Endodermal cell (in vitro differentiated cells): ENCODE data around the gene BGLAP. TPM values are rescaled to one million over a fixed set of nuclear protein-coding genes. Genes with fewer than 3 reads are reported as not detected.

Experiments
- DNase-seq: peaks from one replicate; pipeline ENCODE4 v3.0.0-alpha.2; 2017
- H3K27ac ChIP-seq: 2 replicates; pipeline ENCODE4 v1.5.1; 2013; ENCODE audit warnings: mild to moderate bottlenecking, low read depth, low read length, moderate library complexity
- H3K27me3 ChIP-seq: 2 replicates; pipeline ENCODE4 v1.6.1; 2013; ENCODE audit warnings: mild to moderate bottlenecking, low read length, moderate library complexity; ENCODE audit not compliant: insufficient read depth, control insufficient read depth, poor library complexity, severe bottlenecking
- H3K36me3 ChIP-seq: 2 replicates; pipeline ENCODE4 v1.7.0; 2013; ENCODE audit warnings: mild to moderate bottlenecking, low read length, moderate library complexity; ENCODE audit not compliant: control insufficient read depth, insufficient read depth
- H3K4me1 ChIP-seq: one replicate; pipeline ENCODE4 v1.7.0; 2013; ENCODE audit warnings: low read length; ENCODE audit not compliant: control insufficient read depth, insufficient read depth
- H3K4me3 ChIP-seq: 2 replicates; pipeline ENCODE4 v1.5.1; 2013; ENCODE audit warnings: mild to moderate bottlenecking, low read length, moderate library complexity
- H3K9ac ChIP-seq: 2 replicates; pipeline ENCODE4 v1.6.1; 2013; ENCODE audit warnings: mild to moderate bottlenecking, low read length, moderate library complexity; ENCODE audit not compliant: poor library complexity, severe bottlenecking; ENCODE audit errors: extremely low read depth
- H3K9me3 ChIP-seq: 2 replicates; pipeline ENCODE4 v1.6.1; 2013; ENCODE audit warnings: mild to moderate bottlenecking, low read length, moderate library complexity; ENCODE audit not compliant: control insufficient read depth
- H3K27ac Mint-ChIP-seq: 2 replicates; pipeline ENCODE4 v1.8.0; 2020; ENCODE audit warnings: mixed read lengths
- H3K27me3 Mint-ChIP-seq: 2 replicates; pipeline ENCODE4 v1.8.0; 2021; ENCODE audit warnings: mild to moderate bottlenecking, mixed read lengths; ENCODE audit not compliant: insufficient read depth
- H3K36me3 Mint-ChIP-seq: 2 replicates; pipeline ENCODE4 v1.8.0; 2020; ENCODE audit warnings: low read depth, mixed read lengths
- H3K4me1 Mint-ChIP-seq: 2 replicates; pipeline ENCODE4 v1.8.0; 2020; ENCODE audit warnings: mixed read lengths
- H3K4me3 Mint-ChIP-seq: 2 replicates; pipeline ENCODE4 v1.8.0; 2020; ENCODE audit warnings: mild to moderate bottlenecking, moderate library complexity, mixed read lengths
- H3K9me3 Mint-ChIP-seq: 2 replicates; pipeline ENCODE4 v1.8.0; 2020; ENCODE audit warnings: mild to moderate bottlenecking, mixed read lengths
- CTCF ChIP-seq: fragments of 200-600 bp; sonication (generic); conservative IDR thresholded peaks from 2 replicates; pipeline ENCODE4 v1.5.0; 2021; ENCODE audit warnings: antibody characterized with exemption, mild to moderate bottlenecking
- WGBS, 2 experiments: methylation state at CpG; one replicate each; pipeline versions ENCODE4 v1.1.5 to v1.1.7; 2013; ENCODE audit warnings: missing lambda C conversion rate in 2 of 2, mixed read lengths in 1 of 2; ENCODE audit not compliant: insufficient coverage in 1 of 2, insufficient read length in 1 of 2; 5-methylcytosine and 5-hydroxymethylcytosine counted together
- total RNA-seq, 2 donors: library from RNA; stranded (reverse); fragmentation: NEBNext Ultra II Directional in 1 of 2; extraction: Animal tissue kit (Norgen Biotek cat#: 25700) in 1 of 2; gene quantifications; 2 replicates in 1 of 2; 3 replicates in 1 of 2; pipeline ENCODE4 v1.2.1, GENCODE V29; 2021

BGLAP gene
- total RNA-seq, 2 donors from 2014 or later: 4.6 to 5.4 TPM

- no peak overlapping the region for H3K27ac ChIP-seq
- 90 to 96% methylated on average over 2 of the region's 3 CpGs for WGBS, 2 experiments
- H3K4me3 Mint-ChIP-seq: no peak overlapping the region
- H3K36me3 ChIP-seq: peaks cover 53% of the 10 kb centered on the region
- H3K4me1 Mint-ChIP-seq: peaks cover 12% of the 10 kb centered on the region
- no peak overlapping the region for H3K4me3 ChIP-seq
- H3K36me3 Mint-ChIP-seq: peaks cover 45% of the 10 kb centered on the region
- no peaks in the 10 kb centered on the region for H3K27me3 ChIP-seq
- H3K27me3 Mint-ChIP-seq: no peaks in the 10 kb centered on the region
- no peaks in the 10 kb centered on the region for H3K9me3 Mint-ChIP-seq
- H3K27ac Mint-ChIP-seq: no peak overlapping the region
- H3K9me3 ChIP-seq: no peaks in the 10 kb centered on the region
- DNase-seq: no peak
- TF ChIP-seq CTCF: no peak
- no peaks in the 10 kb centered on the region for H3K4me1 ChIP-seq
- no peak overlapping the region for H3K9ac ChIP-seq
Measured at GRCh38 chr1:156204686-156205085, 37.3 kb upstream of the BGLAP start.

GRCh38 chr1:156211243-156211642, 30.7 kb upstream of the BGLAP start:
- peaks cover 25% of the 10 kb centered on the region for H3K4me1 Mint-ChIP-seq
- H3K27ac Mint-ChIP-seq: no peak overlapping the region
- Histone ChIP-seq H3K4me1 (no peaks in the 10 kb centered on the region), H3K9ac (no peak overlapping the region), H3K9me3 (no peaks in the 10 kb centered on the region), H3K27ac (no peak overlapping the region), H3K4me3 (no peak overlapping the region), H3K27me3 (no peaks in the 10 kb centered on the region), H3K36me3 (peaks cover 59% of the 10 kb centered on the region)
- 96% methylated on average over 3 of the region's 3 CpGs; no CpG with 5 or more reads in 1 of the 2 experiments for WGBS, 2 experiments
- H3K9me3 Mint-ChIP-seq: no peaks in the 10 kb centered on the region
- no peak overlapping the region for H3K4me3 Mint-ChIP-seq
- no peaks in the 10 kb centered on the region for H3K27me3 Mint-ChIP-seq
- no peak for TF ChIP-seq CTCF
- peaks cover 58% of the 10 kb centered on the region for H3K36me3 Mint-ChIP-seq
- no peak for DNase-seq

GRCh38 chr1:156212130-156212529, 29.9 kb upstream of the BGLAP start:
- DNase-seq: no peak
- H3K27me3 Mint-ChIP-seq: no peaks in the 10 kb centered on the region
- no peaks in the 10 kb centered on the region for H3K9me3 Mint-ChIP-seq
- no peak overlapping the region for H3K27ac ChIP-seq
- 94 to 97% methylated on average over 5 to 9 of the region's 9 CpGs for whole genome bisulfite sequencing, 2 experiments
- no peaks in the 10 kb centered on the region for H3K9me3 ChIP-seq
- peaks cover 55% of the 10 kb centered on the region for H3K36me3 ChIP-seq
- H3K27me3 ChIP-seq: no peaks in the 10 kb centered on the region
- H3K4me3 ChIP-seq: peak overlapping the region; percentile 89
- H3K36me3 Mint-ChIP-seq: peaks cover 57% of the 10 kb centered on the region
- H3K4me3 Mint-ChIP-seq: peak overlapping the region; percentile 89
- TF ChIP-seq CTCF: no peak
- H3K9ac ChIP-seq: peak overlapping the region; percentile 94
- H3K4me1 ChIP-seq: no peaks in the 10 kb centered on the region
- peak overlapping the region; percentile 100 for H3K27ac Mint-ChIP-seq
- peaks cover 25% of the 10 kb centered on the region for H3K4me1 Mint-ChIP-seq
